GM18505 (cell line): ENCODE results near the gene SZT2.
"Not testable (repeated sequence)": the region's sequence is repeated elsewhere in the genome, so short reads cannot be mapped to it uniquely, and the experiment has no call there.

ENCODE experiments used
- ATAC-seq: cut with Tn5 transposase; IDR thresholded peaks from one replicate; pipeline ENCODE4 v1.9.1; 2021; ENCODE audit not compliant: unreplicated experiment
- POLR2A ChIP-seq: IDR thresholded peaks from 4 replicates; pipeline ENCODE4 v1.6.1; 2011; ENCODE audit warnings: borderline replicate concordance; ENCODE audit not compliant: insufficient read depth, insufficient read length; ENCODE audit errors: extremely low read depth

SZT2 gene

GRCh38 chr1:43488165-43488564 is 98.5 kb downstream of the SZT2 start:
- no peak for TF ChIP-seq POLR2A
- ATAC-seq, result no peak

- ATAC-seq, result no peak
- no peak for TF ChIP-seq POLR2A
Measured at GRCh38 chr1:43491061-43491460, 101.4 kb downstream of the SZT2 start.

GRCh38 chr1:43492826-43493225 is 103.1 kb downstream of the SZT2 start:
- TF ChIP-seq POLR2A, result no peak

GRCh38 chr1:43493661-43494450 is 104.2 kb downstream of the SZT2 start:
- no peak for TF ChIP-seq POLR2A
- no peak for ATAC-seq

More at GRCh38 chr1:43492826-43493225, 103.1 kb downstream of the SZT2 start:
- no peak for ATAC-seq

- no peak for TF ChIP-seq POLR2A
- ATAC-seq, result no peak
Measured at GRCh38 chr1:43495204-43495603, 105.5 kb downstream of the SZT2 start.

GRCh38 chr1:43499898-43500297 is 110.2 kb downstream of the SZT2 start:
- no peak for TF ChIP-seq POLR2A
- no peak for ATAC-seq

- ATAC-seq, result not testable (repeated sequence)
Measured at GRCh38 chr1:43501806-43502205, 112.1 kb downstream of the SZT2 start.

- TF ChIP-seq POLR2A, result no peak
- ATAC-seq, result no peak
Measured at GRCh38 chr1:43503534-43503933, 113.8 kb downstream of the SZT2 start.
